Measurements from ENCODE around the gene KCNG2. TPM values are rescaled to one million over a fixed set of nuclear protein-coding genes. Genes with fewer than 3 reads are reported as not detected.

The KCNG2 gene
- total and polyA plus RNA-seq, 2 experiments from 2014 or later: not detected

DNA sequence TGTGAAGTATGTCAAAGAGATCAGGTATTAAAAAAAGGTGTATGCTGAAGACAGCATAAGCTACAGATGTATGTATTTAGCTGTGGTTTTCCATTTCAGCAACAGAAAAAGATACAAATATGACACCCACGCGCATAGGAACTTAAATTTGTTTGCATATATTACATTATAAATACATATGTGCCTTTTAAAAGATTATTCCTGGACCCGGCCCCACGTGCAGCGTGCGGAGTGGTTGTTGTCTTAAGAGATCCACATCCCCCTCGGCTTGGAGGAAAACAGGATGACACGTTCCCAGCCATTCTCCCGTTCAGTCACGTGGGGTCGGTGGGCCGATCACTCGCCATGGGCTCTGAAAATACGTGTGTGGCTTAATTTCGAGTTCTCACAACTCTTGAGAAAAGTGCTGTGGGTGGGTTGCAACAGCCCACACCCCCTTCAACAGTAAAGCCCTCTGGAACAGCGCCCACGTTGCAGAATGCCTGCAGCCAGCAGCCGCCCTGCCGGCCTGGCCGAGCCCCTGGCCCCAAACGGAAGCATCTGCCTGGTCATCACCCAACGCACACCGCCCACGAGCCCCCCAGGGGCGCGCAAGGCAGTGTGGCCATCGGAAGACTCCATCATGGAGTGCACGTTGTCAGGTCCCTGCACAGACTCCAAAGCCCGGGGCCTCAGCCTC is 18.6 kb upstream of the KCNG2 start:
- no peaks in the 10 kb centered on the region for H3K9me2 ChIP-seq (replicated peaks; ENCODE audit: insufficient read depth)
- H3K4me2 ChIP-seq: no peak overlapping the region
- no peaks in the 10 kb centered on the region for H3K79me2 ChIP-seq
- WGBS (ENCODE audit: low lambda C conversion rate, missing lambda C conversion rate): 93% methylated on average over 29 of the region's 29 CpGs
- no peaks in the 10 kb centered on the region for H3K4me1 ChIP-seq (ENCODE audit: insufficient read depth)
- H3K4me3 ChIP-seq: no peak overlapping the region
- no peaks in the 10 kb centered on the region for H3K36me3 ChIP-seq (replicated peaks; ENCODE audit: insufficient read depth, low read depth)
- DNase-seq (ENCODE audit: low spot score): no peak
- H3K27ac ChIP-seq: no peak overlapping the region
- no peaks in the 10 kb centered on the region for H4K20me1 ChIP-seq (ENCODE audit: insufficient read depth, poor library complexity, severe bottlenecking)
- no peak overlapping the region for H2AFZ ChIP-seq
- no peaks in the 10 kb centered on the region for H3K27me3 ChIP-seq
- TF ChIP-seq EZH2 (IDR thresholded peaks at IDR 0.05; ENCODE audit: borderline replicate concordance) (no peak), EZH2phosphoT487 (IDR thresholded peaks at IDR 0.05; ENCODE audit: low read depth, severe bottlenecking, unreplicated experiment) (no peak)
- TF ChIP-seq, protein P1, sequence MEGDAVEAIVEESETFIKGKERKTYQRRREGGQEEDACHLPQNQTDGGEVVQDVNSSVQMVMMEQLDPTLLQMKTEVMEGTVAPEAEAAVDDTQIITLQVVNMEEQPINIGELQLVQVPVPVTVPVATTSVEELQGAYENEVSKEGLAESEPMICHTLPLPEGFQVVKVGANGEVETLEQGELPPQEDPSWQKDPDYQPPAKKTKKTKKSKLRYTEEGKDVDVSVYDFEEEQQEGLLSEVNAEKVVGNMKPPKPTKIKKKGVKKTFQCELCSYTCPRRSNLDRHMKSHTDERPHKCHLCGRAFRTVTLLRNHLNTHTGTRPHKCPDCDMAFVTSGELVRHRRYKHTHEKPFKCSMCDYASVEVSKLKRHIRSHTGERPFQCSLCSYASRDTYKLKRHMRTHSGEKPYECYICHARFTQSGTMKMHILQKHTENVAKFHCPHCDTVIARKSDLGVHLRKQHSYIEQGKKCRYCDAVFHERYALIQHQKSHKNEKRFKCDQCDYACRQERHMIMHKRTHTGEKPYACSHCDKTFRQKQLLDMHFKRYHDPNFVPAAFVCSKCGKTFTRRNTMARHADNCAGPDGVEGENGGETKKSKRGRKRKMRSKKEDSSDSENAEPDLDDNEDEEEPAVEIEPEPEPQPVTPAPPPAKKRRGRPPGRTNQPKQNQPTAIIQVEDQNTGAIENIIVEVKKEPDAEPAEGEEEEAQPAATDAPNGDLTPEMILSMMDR (IDR thresholded peaks at IDR 0.05; ENCODE audit: poor library complexity): no peak
- H3K9me3 ChIP-seq (ENCODE audit: low read depth): no peaks in the 10 kb centered on the region

DNA sequence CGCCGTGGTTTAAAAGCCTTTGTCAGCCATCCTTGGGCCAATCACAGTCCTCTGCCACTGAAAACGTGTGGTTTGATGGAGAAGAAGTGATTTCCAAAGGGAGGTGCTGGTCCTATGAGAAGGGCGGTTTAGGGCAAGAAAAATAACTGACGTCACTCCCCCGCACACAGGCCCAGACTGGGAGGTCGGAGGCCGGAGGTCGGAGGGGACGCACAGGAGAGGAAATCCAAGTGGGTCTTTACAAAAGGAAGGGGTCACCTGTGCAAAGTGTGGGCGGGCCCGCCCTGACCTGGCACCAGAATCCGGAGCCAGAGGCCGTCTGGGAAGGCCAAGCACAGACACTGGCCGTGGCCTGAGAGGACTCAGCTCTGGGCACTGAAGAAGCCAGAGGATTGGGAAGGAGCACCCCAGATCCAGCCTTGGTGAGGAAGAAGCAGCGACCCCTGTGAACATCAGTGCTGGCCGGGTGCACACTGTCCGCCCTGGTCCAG is 18.0 kb upstream of the KCNG2 start:
- H3K36me3 ChIP-seq (replicated peaks; ENCODE audit: insufficient read depth, low read depth): no peaks in the 10 kb centered on the region
- WGBS (ENCODE audit: low lambda C conversion rate, missing lambda C conversion rate): 90% methylated on average over 18 of the region's 18 CpGs
- no peaks in the 10 kb centered on the region for H3K9me2 ChIP-seq (replicated peaks; ENCODE audit: insufficient read depth)
- no peak for TF ChIP-seq EZH2 (IDR thresholded peaks at IDR 0.05; ENCODE audit: borderline replicate concordance)
- TF ChIP-seq EZH2phosphoT487 (IDR thresholded peaks at IDR 0.05; ENCODE audit: low read depth, severe bottlenecking, unreplicated experiment): no peak
- TF ChIP-seq, protein P1 (IDR thresholded peaks at IDR 0.05; ENCODE audit: poor library complexity): no peak
- DNase-seq (ENCODE audit: low spot score): no peak
- no peak overlapping the region for H3K4me2 ChIP-seq
- no peaks in the 10 kb centered on the region for H4K20me1 ChIP-seq (ENCODE audit: insufficient read depth, poor library complexity, severe bottlenecking)
- no peaks in the 10 kb centered on the region for H3K4me1 ChIP-seq (ENCODE audit: insufficient read depth)
- no peaks in the 10 kb centered on the region for H3K9me3 ChIP-seq (ENCODE audit: low read depth)
- H2AFZ ChIP-seq: no peak overlapping the region
- no peak overlapping the region for H3K27ac ChIP-seq
- H3K27me3 ChIP-seq: peaks cover 3% of the 10 kb centered on the region
- no peak overlapping the region for H3K4me3 ChIP-seq
- no peaks in the 10 kb centered on the region for H3K79me2 ChIP-seq

DNA sequence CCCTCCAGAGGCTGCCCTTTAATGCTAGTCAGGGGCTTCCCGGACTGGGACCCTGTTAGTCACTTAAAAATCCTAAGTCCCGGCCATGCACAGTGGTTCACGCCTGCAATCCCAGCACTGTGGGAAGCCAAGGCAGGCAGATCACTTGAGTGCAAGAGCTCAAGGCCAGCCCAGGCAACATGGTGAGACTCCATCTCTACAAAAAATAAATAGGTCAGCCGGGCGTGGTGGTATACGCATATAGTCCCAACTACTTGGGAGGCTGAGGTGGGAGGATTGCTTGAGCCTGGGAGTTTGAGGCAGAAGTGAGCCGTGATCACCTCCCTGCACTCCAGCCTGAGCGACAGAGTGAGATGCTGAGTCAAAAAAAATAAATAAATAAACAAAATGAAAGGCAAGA is 17.2 kb upstream of the KCNG2 start:
- 91% methylated on average over 8 of the region's 8 CpGs for WGBS (ENCODE audit: low lambda C conversion rate, missing lambda C conversion rate)
- no peaks in the 10 kb centered on the region for H3K79me2 ChIP-seq
- no peak for DNase-seq (ENCODE audit: low spot score)
- H3K4me1 ChIP-seq (ENCODE audit: insufficient read depth): no peaks in the 10 kb centered on the region
- H3K9me2 ChIP-seq (replicated peaks; ENCODE audit: insufficient read depth): no peaks in the 10 kb centered on the region
- H3K27ac ChIP-seq: no peak overlapping the region
- H4K20me1 ChIP-seq (ENCODE audit: insufficient read depth, poor library complexity, severe bottlenecking): no peaks in the 10 kb centered on the region
- H3K9me3 ChIP-seq (ENCODE audit: low read depth): no peaks in the 10 kb centered on the region
- H2AFZ ChIP-seq: no peak overlapping the region
- no peaks in the 10 kb centered on the region for H3K36me3 ChIP-seq (replicated peaks; ENCODE audit: insufficient read depth, low read depth)
- no peak overlapping the region for H3K4me2 ChIP-seq
- H3K4me3 ChIP-seq: no peak overlapping the region
- peaks cover 3% of the 10 kb centered on the region for H3K27me3 ChIP-seq
- TF ChIP-seq EZH2 (IDR thresholded peaks at IDR 0.05; ENCODE audit: borderline replicate concordance) (no peak), EZH2phosphoT487 (IDR thresholded peaks at IDR 0.05; ENCODE audit: low read depth, severe bottlenecking, unreplicated experiment) (no peak)
- TF ChIP-seq, protein P1 (IDR thresholded peaks at IDR 0.05; ENCODE audit: poor library complexity): no peak
